ENCODE results near the gene CRADD.

The CRADD gene

GRCh38 chr12:93849946-93850345 lies 172.8 kb downstream of the CRADD start:
- TF ChIP-seq, protein P1, sequence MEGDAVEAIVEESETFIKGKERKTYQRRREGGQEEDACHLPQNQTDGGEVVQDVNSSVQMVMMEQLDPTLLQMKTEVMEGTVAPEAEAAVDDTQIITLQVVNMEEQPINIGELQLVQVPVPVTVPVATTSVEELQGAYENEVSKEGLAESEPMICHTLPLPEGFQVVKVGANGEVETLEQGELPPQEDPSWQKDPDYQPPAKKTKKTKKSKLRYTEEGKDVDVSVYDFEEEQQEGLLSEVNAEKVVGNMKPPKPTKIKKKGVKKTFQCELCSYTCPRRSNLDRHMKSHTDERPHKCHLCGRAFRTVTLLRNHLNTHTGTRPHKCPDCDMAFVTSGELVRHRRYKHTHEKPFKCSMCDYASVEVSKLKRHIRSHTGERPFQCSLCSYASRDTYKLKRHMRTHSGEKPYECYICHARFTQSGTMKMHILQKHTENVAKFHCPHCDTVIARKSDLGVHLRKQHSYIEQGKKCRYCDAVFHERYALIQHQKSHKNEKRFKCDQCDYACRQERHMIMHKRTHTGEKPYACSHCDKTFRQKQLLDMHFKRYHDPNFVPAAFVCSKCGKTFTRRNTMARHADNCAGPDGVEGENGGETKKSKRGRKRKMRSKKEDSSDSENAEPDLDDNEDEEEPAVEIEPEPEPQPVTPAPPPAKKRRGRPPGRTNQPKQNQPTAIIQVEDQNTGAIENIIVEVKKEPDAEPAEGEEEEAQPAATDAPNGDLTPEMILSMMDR (conservative IDR thresholded peaks at IDR 0.05; ENCODE audit: low read depth, low read length) = no peak
- DNase-seq (ENCODE audit: low read depth) = no peak
- H3K4me3 ChIP-seq (ENCODE audit: low read length) = no peak overlapping the region

GRCh38 chr12:93850481-93851256 lies 173.5 kb downstream of the CRADD start:
- TF ChIP-seq, protein P1 (conservative IDR thresholded peaks at IDR 0.05; ENCODE audit: low read depth, low read length) = no peak
- H3K4me3 ChIP-seq (ENCODE audit: low read length) = no peak overlapping the region
- no peak for DNase-seq (ENCODE audit: low read depth)

DNA sequence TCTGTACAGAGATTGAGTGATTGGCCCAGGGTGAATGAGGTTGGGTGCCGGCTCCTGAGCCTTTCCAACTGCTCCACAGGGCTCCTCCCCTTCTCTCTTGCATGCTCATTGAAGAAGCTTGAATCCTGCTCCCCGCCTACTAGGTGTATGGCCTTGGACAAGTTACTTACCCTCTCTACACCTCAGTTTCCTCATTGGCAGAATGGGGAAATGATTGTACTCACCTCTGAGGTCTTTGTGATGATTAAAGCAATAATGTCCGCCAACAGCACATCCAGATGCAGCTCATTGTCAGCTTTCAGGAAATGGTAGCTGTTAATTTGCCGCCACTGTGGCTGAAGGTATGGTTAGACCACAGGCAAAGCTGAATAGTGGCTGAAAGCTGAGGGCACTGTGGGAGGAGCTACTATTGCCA lies 174.1 kb downstream of the CRADD start:
- TF ChIP-seq, protein P1 (conservative IDR thresholded peaks at IDR 0.05; ENCODE audit: low read depth, low read length) = no peak
- no peak overlapping the region for H3K4me3 ChIP-seq (ENCODE audit: low read length)
- DNase-seq (ENCODE audit: low read depth) = no peak

DNA sequence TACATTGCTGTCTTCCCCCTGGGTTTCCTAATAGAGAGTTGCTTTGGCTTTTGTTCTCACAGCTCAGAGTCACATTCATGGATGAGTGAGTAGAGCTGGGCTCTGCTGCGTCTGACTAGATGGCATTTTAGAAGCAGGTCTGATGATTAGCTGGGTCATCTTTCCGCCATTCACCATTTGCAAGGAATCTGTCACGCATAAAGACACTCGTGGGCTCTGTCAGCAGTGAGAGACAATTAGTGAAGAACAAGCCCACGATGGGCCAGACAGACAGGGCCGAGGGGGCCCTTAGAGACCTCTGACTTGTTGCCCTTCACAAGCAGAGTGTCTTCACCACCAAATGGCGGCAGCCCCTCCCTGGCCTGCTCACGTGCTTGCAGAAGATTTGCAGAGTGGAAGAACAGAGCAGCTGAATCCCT lies 175.0 kb downstream of the CRADD start:
- no peak for DNase-seq (ENCODE audit: low read depth)
- TF ChIP-seq, protein P1 (conservative IDR thresholded peaks at IDR 0.05; ENCODE audit: low read depth, low read length) = no peak
- no peak overlapping the region for H3K4me3 ChIP-seq (ENCODE audit: low read length)

GRCh38 chr12:93853698-93854478 lies 176.7 kb downstream of the CRADD start:
- TF ChIP-seq, protein P1 (conservative IDR thresholded peaks at IDR 0.05; ENCODE audit: low read depth, low read length) = no peak
- DNase-seq (ENCODE audit: low read depth) = no peak
- H3K4me3 ChIP-seq (ENCODE audit: low read length) = no peak overlapping the region

- TF ChIP-seq, protein P1 (conservative IDR thresholded peaks at IDR 0.05; ENCODE audit: low read depth, low read length) = no peak
- DNase-seq (ENCODE audit: low read depth) = no peak
- H3K4me3 ChIP-seq (ENCODE audit: low read length) = no peak overlapping the region
Observed at GRCh38 chr12:93855261-93855660, 178.1 kb downstream of the CRADD start.
